Lower leg skin (tissue), 4 donors: ENCODE results near the gene CT45A5. TPM values are rescaled to one million over a fixed set of nuclear protein-coding genes. Genes with fewer than 3 reads are reported as not detected.
"Not testable (repeated sequence)": the region's sequence is repeated elsewhere in the genome, so short reads cannot be mapped to it uniquely, and the experiment has no call there.

ENCODE experiments used
- DNase-seq, 2 donors: peaks; one replicate each; pipeline ENCODE4 v3.0.0-alpha.2; 2019; ENCODE audit warnings: low spot score in 2 of 2
- H3K4me3 ChIP-seq: fragments of 200-600 bp; sonication (generic); 2 replicates; pipeline ENCODE4 v1.5.1; 2017; ENCODE audit warnings: mild to moderate bottlenecking, low read depth; ENCODE audit not compliant: poor library complexity, severe bottlenecking
- CTCF ChIP-seq, 3 donors: fragments of 450-650 bp; IDR thresholded peaks; one replicate each; pipeline ENCODE4 v1.5.1; 2016; ENCODE audit warnings: antibody characterized with exemption in 3 of 3, mild to moderate bottlenecking in 3 of 3, moderate library complexity in 2 of 3
- POLR2A ChIP-seq, 2 donors: fragments of 450-650 bp; IDR thresholded peaks; one replicate each; pipeline ENCODE4 v1.6.1; 2016 to 2017; ENCODE audit warnings: antibody characterized with exemption in 2 of 2, mild to moderate bottlenecking in 1 of 2, moderate library complexity in 1 of 2
- WGBS, 2 donors: methylation state at CpG; one replicate each; pipeline ENCODE4 v1.1.5; 2018; 5-methylcytosine and 5-hydroxymethylcytosine counted together
- intact Hi-C: fragments of 100-400 bp; cut with DNase I; formaldehyde crosslinking; loops from one replicate; pipeline ENCODE4 v1.15.0; 2023; ENCODE audit warnings: low total_unique reads
- total RNA-seq, 4 donors: library from RNA; depleted of rRNA; stranded (reverse); fragments of >200 nt; gene quantifications; one replicate each; pipeline ENCODE4 v1.1.0, GENCODE V29; 2016

The CT45A5 gene
- total RNA-seq: not detected

- H3K4me3 ChIP-seq, DNase-seq, intact Hi-C loops: not testable (repeated sequence)
- no CpG with 5 or more reads among the region's 16 CpGs for WGBS, 2 donors
Measured at GRCh38 chrX:135785403-135785802, at the start of gene CT45A5. Gene CT45A5, minus strand, starts transcription at chrX:135785503. Its CDS starts 3,774 bp downstream, at chrX:135781729.

- intact Hi-C loops, DNase-seq, H3K4me3 ChIP-seq: not testable (repeated sequence)
- no CpG with 5 or more reads among the region's 17 CpGs for WGBS, 2 donors
Measured at GRCh38 chrX:135819912-135820311, 34.6 kb upstream of the CT45A5 start, which contains the start of gene CT45A2. Gene CT45A2, minus strand, starts transcription at chrX:135820012. Its CDS starts 3,747 bp downstream, at chrX:135816265.

GRCh38 chrX:135802687-135803086 lies 17.4 kb upstream of the CT45A5 start, which contains the start of gene CT45A6:
Gene CT45A6, minus strand, starts transcription at chrX:135802787. Its CDS starts 3,794 bp downstream, at chrX:135798993.
- no CpG with 5 or more reads among the region's 16 CpGs for WGBS, 2 donors
- DNase-seq, H3K4me3 ChIP-seq, intact Hi-C loops: not testable (repeated sequence)

- intact Hi-C loops, H3K4me3 ChIP-seq, DNase-seq: not testable (repeated sequence)
- WGBS, 2 donors: no CpG with 5 or more reads among the region's 17 CpGs
Measured at GRCh38 chrX:135768091-135768490, 17.2 kb downstream of the CT45A5 start, which contains the start of gene CT45A3. Gene CT45A3, minus strand, starts transcription at chrX:135768191. Its CDS starts 3,747 bp downstream, at chrX:135764444.

- H3K4me3 ChIP-seq, intact Hi-C loops, DNase-seq: not testable (repeated sequence)
- WGBS, 2 donors: 94 to 95% methylated on average over 4 of the region's 4 CpGs
Measured at GRCh38 chrX:135744739-135745138, 40.6 kb downstream of the CT45A5 start.

- WGBS, 2 donors: 91 to 92% methylated on average over 23 of the region's 23 CpGs
- TF ChIP-seq CTCF (IDR thresholded peaks at IDR 0.05): no peak
- no peak for TF ChIP-seq POLR2A (IDR thresholded peaks at IDR 0.05)
- intact Hi-C loops: no loop called here
- no peak for DNase-seq
- H3K4me3 ChIP-seq: no peak overlapping the region
Measured at GRCh38 chrX:135741192-135741715, 44.0 kb downstream of the CT45A5 start.

GRCh38 chrX:135740681-135741149 lies 44.6 kb downstream of the CT45A5 start:
- 62 to 79% methylated on average over 9 to 18 of the region's 18 CpGs for WGBS, 2 donors
- TF ChIP-seq POLR2A (IDR thresholded peaks at IDR 0.05) (no peak), CTCF (IDR thresholded peaks at IDR 0.05) (no peak)
- intact Hi-C loops: no loop called here
- no peak overlapping the region for H3K4me3 ChIP-seq
- peak in 1 of 2 donors; percentile 73 for DNase-seq

- intact Hi-C loops: no loop called here
- H3K4me3 ChIP-seq: no peak overlapping the region
- WGBS, 2 donors: 45% methylated on average over 4 of the region's 4 CpGs
- no peak for TF ChIP-seq CTCF (IDR thresholded peaks at IDR 0.05)
- no peak for TF ChIP-seq POLR2A (IDR thresholded peaks at IDR 0.05)
- DNase-seq: no peak
Measured at GRCh38 chrX:135737366-135738071, 47.8 kb downstream of the CT45A5 start.

GRCh38 chrX:135734666-135735065 lies 50.6 kb downstream of the CT45A5 start:
- intact Hi-C loops, DNase-seq, H3K4me3 ChIP-seq: not testable (repeated sequence)
- WGBS, 2 donors: 48 to 54% methylated on average over 5 of the region's 5 CpGs
